Heart left ventricle (tissue), 13 donors: Measurements from ENCODE around the gene APH1A.
A peak's percentile ranks its signal among the peaks of the same experiment; 100 is the strongest.

ENCODE experiments used
- POLR2A ChIP-seq, 2 donors: fragments of 450-650 bp; IDR thresholded peaks; one replicate each; pipeline ENCODE4 v1.6.1; 2017; ENCODE audit warnings: antibody characterized with exemption in 2 of 2, mild to moderate bottlenecking in 2 of 2, moderate library complexity in 2 of 2
- TF ChIP-seq, protein P1 (sequence below), 12 donors: fragments of 200-600 bp; sonication (generic) in 4 of 12; IDR thresholded peaks; one replicate each; pipeline versions ENCODE4 v1.5.0 to v1.8.0; 2018 to 2022; ENCODE audit warnings: antibody characterized with exemption in 12 of 12, mild to moderate bottlenecking in 5 of 12
- donor health status: ischemic (EF 13 %, LVEDD 7.1; RV severe dilation, severe dysfunction).
- donor health status: DM: no; HTN: yes; CAD: no.
- donor health status: DM: no; HTN: no; CAD: no.
- donor health status: ischemic (EF 25% LVEDD 6.9; RV normal size, moderate dysfunction).
- donor health status: ischemic (EF 25% LVEDD 5.7; RV mildly dilated, moderate dysfunction).
- donor health status: ischemic (EF 35%, LVEDD 5.7; RV mildly dilated, moderate dysfunction).
- donor health status: nonischemic (EF 11% LVEDD 7.7; RV severe dilation, severe dysfunction).
- donor health status: DM: yes; HTN: yes; CAD: no.
- donor health status: PGD.
- donor health status: ischemic (EF 29% LVEDD 5.4; RV normal size, mild dysfunction).
- donor health status: nonischemic (EF 23%, LVEDD 6.1; RV moderate dilation, normal function).

- TF ChIP-seq, protein P1, sequence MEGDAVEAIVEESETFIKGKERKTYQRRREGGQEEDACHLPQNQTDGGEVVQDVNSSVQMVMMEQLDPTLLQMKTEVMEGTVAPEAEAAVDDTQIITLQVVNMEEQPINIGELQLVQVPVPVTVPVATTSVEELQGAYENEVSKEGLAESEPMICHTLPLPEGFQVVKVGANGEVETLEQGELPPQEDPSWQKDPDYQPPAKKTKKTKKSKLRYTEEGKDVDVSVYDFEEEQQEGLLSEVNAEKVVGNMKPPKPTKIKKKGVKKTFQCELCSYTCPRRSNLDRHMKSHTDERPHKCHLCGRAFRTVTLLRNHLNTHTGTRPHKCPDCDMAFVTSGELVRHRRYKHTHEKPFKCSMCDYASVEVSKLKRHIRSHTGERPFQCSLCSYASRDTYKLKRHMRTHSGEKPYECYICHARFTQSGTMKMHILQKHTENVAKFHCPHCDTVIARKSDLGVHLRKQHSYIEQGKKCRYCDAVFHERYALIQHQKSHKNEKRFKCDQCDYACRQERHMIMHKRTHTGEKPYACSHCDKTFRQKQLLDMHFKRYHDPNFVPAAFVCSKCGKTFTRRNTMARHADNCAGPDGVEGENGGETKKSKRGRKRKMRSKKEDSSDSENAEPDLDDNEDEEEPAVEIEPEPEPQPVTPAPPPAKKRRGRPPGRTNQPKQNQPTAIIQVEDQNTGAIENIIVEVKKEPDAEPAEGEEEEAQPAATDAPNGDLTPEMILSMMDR (IDR thresholded peaks at IDR 0.05) = peak; percentile 59 to 88 (median 78)
- TF ChIP-seq POLR2A (IDR thresholded peaks at IDR 0.05) = no peak
Measured at GRCh38 chr1:150281221-150281757, 12.5 kb upstream of the APH1A start.
